GM21526 (cell line): ENCODE data around the gene ACCS.
A peak's percentile ranks its signal among the peaks of the same experiment; 100 is the strongest.

ENCODE experiments used
- ATAC-seq: cut with Tn5 transposase; IDR thresholded peaks from one replicate; pipeline ENCODE4 v1.9.1; 2021; ENCODE audit warnings: moderate library complexity; ENCODE audit not compliant: unreplicated experiment, low FRiP score

Gene ACCS

DNA sequence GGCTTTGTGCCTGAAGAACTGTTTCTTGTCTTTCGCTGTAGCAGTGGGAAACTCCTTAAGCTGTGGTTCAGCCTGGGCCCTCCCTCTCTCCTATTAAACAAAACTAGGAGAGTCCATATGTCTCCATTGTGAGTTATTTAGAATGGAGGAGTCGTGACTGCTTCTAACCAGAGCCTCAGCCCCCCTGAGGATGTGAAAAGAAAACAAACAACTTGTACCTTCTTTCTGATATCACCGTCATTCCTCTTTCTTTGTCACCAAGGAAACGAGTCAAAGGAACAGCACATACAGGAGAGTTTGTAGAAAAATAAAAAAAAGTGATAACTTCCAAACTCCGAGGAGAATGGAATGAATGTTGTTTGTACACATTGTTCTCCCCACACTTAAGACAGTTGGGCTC is 17.8 kb downstream of the ACCS start:
- no peak for ATAC-seq

DNA sequence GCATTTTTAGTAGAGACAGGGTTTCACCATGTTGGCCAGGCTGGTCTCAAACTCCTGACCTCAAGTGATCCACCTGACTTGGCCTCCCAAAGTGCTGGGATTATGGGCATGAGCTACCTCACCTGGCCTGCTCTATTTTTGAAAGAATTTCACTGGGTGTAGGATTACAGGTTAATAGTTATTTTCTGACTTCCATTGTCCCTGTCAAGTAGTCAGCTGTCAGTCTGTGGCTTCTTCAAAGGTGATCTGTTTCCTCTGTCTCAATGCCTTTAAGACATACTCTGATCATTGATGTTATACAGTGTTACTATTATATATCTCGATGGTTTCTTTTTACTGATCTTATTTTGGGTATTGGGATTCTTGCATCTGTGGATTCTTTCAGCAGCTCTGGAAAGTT is 19.3 kb downstream of the ACCS start:
- no peak for ATAC-seq

DNA sequence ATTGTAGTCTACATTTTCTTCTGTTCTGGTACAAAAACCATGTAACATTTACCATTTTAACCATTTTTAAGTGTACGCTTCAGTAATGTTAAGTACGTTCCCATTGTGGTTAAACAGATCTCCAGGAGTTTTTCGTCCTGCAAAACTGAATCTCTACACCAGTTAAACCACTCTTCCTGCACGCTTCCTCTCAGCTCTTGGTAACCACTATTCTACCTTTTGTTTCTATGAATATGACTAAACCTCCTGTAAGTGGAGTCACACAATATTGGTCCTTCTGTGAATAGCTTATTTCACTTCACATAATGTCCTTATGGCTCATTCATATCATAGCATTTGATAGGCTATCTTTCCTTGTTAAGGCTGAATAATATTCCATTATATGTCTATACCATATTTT is 22.3 kb downstream of the ACCS start:
- no peak for ATAC-seq

DNA sequence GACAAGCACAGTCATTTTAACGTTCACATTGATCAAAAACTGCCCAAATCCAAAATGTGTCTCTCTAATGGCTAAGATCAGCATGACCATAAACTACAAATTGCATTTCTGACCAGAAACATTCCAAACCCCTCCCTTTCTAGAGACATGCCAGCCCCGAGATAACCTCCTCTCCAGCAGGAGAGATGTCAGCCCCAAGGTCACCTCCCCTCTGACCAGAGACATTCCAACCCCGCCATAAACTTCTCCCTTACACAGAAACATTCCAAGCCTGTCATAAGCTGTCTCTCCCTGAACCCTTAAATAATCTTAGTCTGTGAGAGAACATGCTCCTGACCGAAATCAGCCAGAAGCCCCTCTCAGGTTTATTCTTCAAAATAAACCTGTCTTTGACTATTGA is 22.8 kb downstream of the ACCS start:
- no peak for ATAC-seq

GRCh38 chr11:44090539-44090938 is 24.5 kb downstream of the ACCS start:
- ATAC-seq, result no peak

- ATAC-seq, result no peak
These were observed 28.3 kb downstream of the ACCS start for GRCh38 chr11:44094260-44094868.

GRCh38 chr11:44095506-44096359 is 29.7 kb downstream of the ACCS start, which contains the start of gene EXT2:
Gene EXT2 (plus strand): TSS chr11:44095678. CDS start chr11:44107713, 12,035 bp downstream.
- ATAC-seq, result peak; percentile 93

DNA sequence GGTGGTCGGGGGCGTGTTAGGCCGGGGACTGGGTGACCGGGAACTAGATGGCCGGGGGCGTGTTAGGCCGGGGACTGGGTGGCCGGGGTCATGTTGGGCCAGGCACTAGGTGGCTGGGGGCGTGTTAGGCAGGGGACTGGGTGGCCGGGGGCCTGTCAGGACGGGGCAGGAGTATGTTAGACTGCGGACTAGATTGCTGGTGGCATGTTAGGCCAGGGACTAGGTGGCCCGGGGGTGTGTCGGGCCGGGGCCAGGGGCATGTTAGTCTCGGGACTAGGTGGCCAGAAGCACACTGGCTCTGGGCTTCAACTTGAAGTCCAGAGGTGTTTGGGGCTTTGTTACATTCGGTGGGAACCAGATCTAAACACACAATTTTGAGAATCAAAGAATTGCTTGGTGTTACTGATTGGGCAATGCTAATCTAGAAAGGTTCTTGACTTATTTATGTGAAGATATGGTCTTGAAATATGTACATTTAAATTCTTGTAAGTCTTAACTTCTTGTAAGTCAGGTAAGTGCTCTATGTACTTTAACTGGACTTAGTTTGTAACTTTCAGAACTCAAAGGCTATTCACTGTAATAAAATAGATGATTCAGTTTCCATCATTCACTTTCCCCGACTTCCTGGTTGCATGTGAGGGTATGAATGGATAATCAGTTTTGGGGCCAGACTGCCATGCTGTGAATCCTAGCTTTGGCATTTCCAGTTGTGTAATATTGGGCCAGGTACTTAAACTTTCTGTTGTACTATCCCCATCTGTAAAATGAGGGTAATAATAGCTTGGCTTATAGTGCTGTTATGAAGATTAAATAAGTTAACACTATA is 30.5 kb downstream of the ACCS start:
- no peak for ATAC-seq

GRCh38 chr11:44097821-44098220 is 31.8 kb downstream of the ACCS start:
- no peak for ATAC-seq

GRCh38 chr11:44101098-44101497 is 35.0 kb downstream of the ACCS start:
- ATAC-seq, result no peak

DNA sequence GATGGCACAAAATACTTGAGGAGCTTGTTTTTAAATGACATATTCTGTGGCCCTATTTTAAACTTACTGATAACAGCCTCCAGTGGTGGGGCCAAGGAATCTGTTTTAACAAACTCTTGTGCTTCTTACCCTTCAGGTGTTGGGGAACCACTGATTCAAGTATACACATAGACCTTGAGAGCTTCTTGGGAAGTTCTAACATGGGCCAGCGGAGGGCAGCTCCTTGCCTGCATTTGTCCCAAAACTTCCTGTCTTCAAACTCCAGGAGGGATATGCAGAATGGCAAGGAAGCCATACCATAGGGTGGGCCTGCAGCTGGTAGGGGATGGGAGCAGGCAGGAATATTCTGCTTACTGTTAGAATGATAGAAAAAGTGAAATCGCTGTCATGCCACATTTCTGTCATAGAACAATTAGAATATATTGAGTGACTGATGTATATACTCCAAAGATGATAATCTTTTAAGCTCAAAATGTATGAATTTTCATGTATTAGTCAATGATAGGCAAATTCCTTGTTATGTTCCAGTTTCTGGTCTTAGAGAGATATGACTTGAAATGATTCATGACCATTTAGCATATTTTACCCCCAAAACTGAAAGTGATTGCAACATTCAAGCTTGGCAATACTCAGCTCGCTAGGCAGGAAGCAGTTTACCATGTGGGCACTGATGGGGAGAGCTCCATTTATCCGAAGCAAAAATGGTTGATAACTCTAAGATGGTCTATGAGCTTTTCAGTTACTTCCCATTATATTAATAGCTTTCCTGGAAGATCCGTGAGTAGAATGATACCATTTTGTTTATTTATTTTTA is 38.6 kb downstream of the ACCS start:
- no peak for ATAC-seq

- no peak for ATAC-seq
These were observed 42.2 kb downstream of the ACCS start for GRCh38 chr11:44108260-44108659.

GRCh38 chr11:44110231-44110679 is 44.2 kb downstream of the ACCS start:
- peak; percentile 92 for ATAC-seq

- no peak for ATAC-seq
These were observed 46.2 kb downstream of the ACCS start for GRCh38 chr11:44112091-44112821.

- ATAC-seq, result no peak
These were observed 46.9 kb downstream of the ACCS start for GRCh38 chr11:44113018-44113417.

GRCh38 chr11:44113572-44113971 is 47.5 kb downstream of the ACCS start:
- no peak for ATAC-seq

DNA sequence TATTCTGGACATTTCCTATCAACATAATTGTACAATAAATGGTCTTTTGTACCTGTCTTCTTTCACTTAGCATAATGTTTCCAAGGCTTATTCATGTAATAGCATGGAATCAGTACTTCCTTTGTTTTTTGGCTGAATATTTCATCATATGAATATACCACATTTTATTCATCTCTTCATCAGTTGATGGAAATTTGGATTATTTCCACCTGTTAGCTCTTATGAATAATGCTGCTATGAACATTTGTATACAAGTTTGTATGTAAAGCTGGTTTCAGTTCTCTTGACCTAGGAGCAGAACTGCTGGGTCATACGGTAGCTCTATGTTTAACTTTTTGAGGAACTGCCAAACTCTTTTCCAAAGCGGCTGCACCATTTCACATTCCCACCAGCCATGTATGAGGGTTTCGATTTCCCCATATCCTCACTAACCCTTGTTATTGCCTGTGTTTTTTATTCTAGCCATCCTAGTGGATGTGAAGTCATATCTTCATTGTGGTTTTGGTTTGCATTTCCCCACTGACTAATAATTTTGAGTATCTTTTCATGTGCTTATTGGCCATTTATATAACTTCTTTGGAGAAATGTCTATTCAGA is 50.3 kb downstream of the ACCS start:
- no peak for ATAC-seq

DNA sequence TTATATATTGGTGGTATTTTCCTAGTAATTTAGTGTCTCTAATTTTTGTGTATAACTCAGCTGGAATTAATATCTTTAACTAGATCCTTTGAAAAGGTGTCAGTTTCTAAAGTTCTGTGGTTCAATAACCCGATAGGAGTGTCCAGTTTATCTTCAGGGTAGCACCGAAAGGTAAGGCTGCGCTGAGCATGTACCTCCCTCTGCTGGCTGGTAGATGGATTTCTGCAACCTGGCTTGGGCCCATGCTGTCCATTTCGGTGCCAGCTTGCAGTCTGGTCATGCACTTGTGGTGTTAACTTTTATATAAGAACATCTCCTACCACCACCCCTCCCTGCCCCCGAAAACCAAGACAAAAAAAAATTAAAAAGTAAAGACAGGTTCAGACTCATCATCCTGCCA is 54.1 kb downstream of the ACCS start:
- ATAC-seq, result no peak

DNA sequence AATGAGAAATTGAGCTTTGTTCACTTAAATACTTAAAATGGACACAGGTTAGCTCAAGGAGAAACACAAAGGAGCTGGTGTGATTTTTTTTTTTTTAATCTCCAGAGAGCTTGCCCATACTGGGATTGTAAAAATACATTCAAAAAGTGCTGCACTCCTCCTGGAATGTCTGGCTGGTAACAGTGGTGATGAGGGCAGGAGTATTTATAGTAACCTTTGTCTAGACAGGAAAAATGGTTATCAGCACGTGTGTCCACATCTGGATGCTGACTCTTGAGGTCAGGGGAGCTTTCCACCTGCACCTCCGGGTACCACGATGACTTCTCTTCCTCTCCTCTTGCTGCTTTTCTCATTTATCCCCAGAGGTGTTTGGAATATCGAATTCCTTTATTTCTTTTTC is 59.5 kb downstream of the ACCS start:
- no peak for ATAC-seq
